Measurements from ENCODE around the gene CCDC83.

DNA sequence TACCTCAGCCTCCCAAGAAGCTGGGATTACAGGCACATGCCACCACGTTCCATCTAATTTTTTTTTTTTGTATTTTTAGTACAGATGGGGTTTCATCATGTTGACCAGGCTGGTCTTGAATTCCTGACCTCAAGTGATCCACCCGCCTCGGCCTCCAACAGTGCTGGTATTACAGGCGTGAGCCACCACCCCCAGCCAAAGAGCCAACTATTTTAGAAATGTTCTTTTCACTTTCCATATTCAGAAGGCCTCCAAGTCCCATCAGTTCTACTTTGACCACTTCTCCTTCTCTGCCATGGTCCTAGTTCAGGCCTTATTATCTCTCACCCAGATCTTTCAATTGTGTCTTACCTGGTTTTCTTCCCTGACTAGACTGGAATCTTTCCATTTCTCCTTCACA, 48.2 kb downstream of the CCDC83 start:
- TF ChIP-seq GATA3 (IDR thresholded peaks at IDR 0.05; ENCODE audit: low read depth, low read length) (no peak), GATA2 (IDR thresholded peaks at IDR 0.05; ENCODE audit: low read depth, low read length) (no peak)
